Measurements from ENCODE around the gene FRRS1L. TPM values are rescaled to one million over a fixed set of nuclear protein-coding genes. Genes with fewer than 3 reads are reported as not detected.

The FRRS1L gene
- polyA plus RNA-seq, 3 donors from 2014 or later = not detected

- DNase-seq = no peak
- Mint-ChIP-seq H3K9me3 (no peaks in the 10 kb centered on the region), H3K4me1 (no peaks in the 10 kb centered on the region), H3K4me3 (no peak overlapping the region), H3K36me3 (peaks cover 23 to 41% (median 23%) of the 10 kb centered on the region in 3 donors), H3K27me3 (ENCODE audit: low read depth in 3 of 3) (peaks cover 0 to 2% (median 0%) of the 10 kb centered on the region in 3 donors), H3K27ac (peak overlapping the region in 1 of 6 donors; percentile 22)
Measured at GRCh38 chr9:109083141-109083540, 83.9 kb downstream of the FRRS1L start.

- Mint-ChIP-seq H3K4me3 (no peak overlapping the region), H3K9me3 (no peaks in the 10 kb centered on the region), H3K27me3 (ENCODE audit: low read depth in 3 of 3) (no peaks in the 10 kb centered on the region), H3K4me1 (no peaks in the 10 kb centered on the region), H3K27ac (no peak overlapping the region), H3K36me3 (peaks cover 23 to 39% (median 27%) of the 10 kb centered on the region in 3 donors)
- no peak for DNase-seq
Measured at GRCh38 chr9:109082091-109082620, 84.9 kb downstream of the FRRS1L start.

Other genes starting within 250 kb of the FRRS1L start
- gene ELP1, start 233.1 kb downstream of the FRRS1L start, polyA plus RNA-seq = 10 to 100 TPM in 2 of 3 donors, 1 to 10 TPM in 1; 9.2 to 18.8 (median 17.3) TPM
- gene ABITRAM, start 232.8 kb downstream of the FRRS1L start, polyA plus RNA-seq = 10 to 100 TPM in 2 of 3 donors, 1 to 10 TPM in 1; 7.5 to 24.4 (median 10.6) TPM
- gene CTNNAL1, start 153.8 kb downstream of the FRRS1L start, polyA plus RNA-seq = 1 to 10 TPM in 2 of 3 donors, not detected in 1; 1.7 to 5.2 TPM
- 10 to 100 TPM; 13.1 to 29.8 (median 20.8) TPM for gene TMEM245, start 47.3 kb downstream of the FRRS1L start, polyA plus RNA-seq
- gene EPB41L4B, start 153.8 kb upstream of the FRRS1L start, polyA plus RNA-seq = not detected